ENCODE data around the gene HHEX. TPM values are rescaled to one million over a fixed set of nuclear protein-coding genes. Genes with fewer than 3 reads are reported as not detected.
A peak's percentile ranks its signal among the peaks of the same experiment; 100 is the strongest.

HHEX gene
- total RNA-seq, 1 donor from 2014 or later, result 1.6 TPM

GRCh38 chr10:92678206-92678605 is 11.5 kb upstream of the HHEX start:
- TF ChIP-seq CTCF (IDR thresholded peaks at IDR 0.05; ENCODE audit: insufficient read depth, low read length, poor library complexity, severe bottlenecking), result no peak
- Histone ChIP-seq H3K27me3 (ENCODE audit: control insufficient read depth, insufficient read depth, low read length) (no peaks in the 10 kb centered on the region), H3K4me3 (ENCODE audit: low read depth, low read length) (no peak overlapping the region), H3K36me3 (ENCODE audit: control insufficient read depth, insufficient read depth, low read length) (no peaks in the 10 kb centered on the region)
- no peak for DNase-seq (ENCODE audit: low read depth)

- H3K27me3 ChIP-seq (ENCODE audit: control insufficient read depth, insufficient read depth, low read length), result no peaks in the 10 kb centered on the region
- DNase-seq (ENCODE audit: low read depth), result no peak
- TF ChIP-seq CTCF (IDR thresholded peaks at IDR 0.05; ENCODE audit: insufficient read depth, low read length, poor library complexity, severe bottlenecking), result no peak
- no peak overlapping the region for H3K4me3 ChIP-seq (ENCODE audit: low read depth, low read length)
- no peaks in the 10 kb centered on the region for H3K36me3 ChIP-seq (ENCODE audit: control insufficient read depth, insufficient read depth, low read length)
Measured at GRCh38 chr10:92681306-92681834, 8.4 kb upstream of the HHEX start.

- peak overlapping the region; percentile 80 for H3K4me3 ChIP-seq (ENCODE audit: low read depth, low read length)
- peaks cover 13% of the 10 kb centered on the region for H3K27me3 ChIP-seq (ENCODE audit: control insufficient read depth, insufficient read depth, low read length)
- H3K36me3 ChIP-seq (ENCODE audit: control insufficient read depth, insufficient read depth, low read length), result no peaks in the 10 kb centered on the region
- TF ChIP-seq CTCF (IDR thresholded peaks at IDR 0.05; ENCODE audit: insufficient read depth, low read length, poor library complexity, severe bottlenecking), result no peak
- DNase-seq (ENCODE audit: low read depth), result no peak
Measured at GRCh38 chr10:92688573-92688926, 1.2 kb upstream of the HHEX start.

- H3K36me3 ChIP-seq (ENCODE audit: control insufficient read depth, insufficient read depth, low read length), result no peaks in the 10 kb centered on the region
- no peak for DNase-seq (ENCODE audit: low read depth)
- peaks cover 13% of the 10 kb centered on the region for H3K27me3 ChIP-seq (ENCODE audit: control insufficient read depth, insufficient read depth, low read length)
- peak overlapping the region; percentile 80 for H3K4me3 ChIP-seq (ENCODE audit: low read depth, low read length)
- TF ChIP-seq CTCF (IDR thresholded peaks at IDR 0.05; ENCODE audit: insufficient read depth, low read length, poor library complexity, severe bottlenecking), result peak; percentile 37
Measured at GRCh38 chr10:92688927-92689662, 660 bp upstream of the HHEX start.

GRCh38 chr10:92690211-92690914 is 608 bp downstream of the HHEX start:
- DNase-seq (ENCODE audit: low read depth), result no peak
- Histone ChIP-seq H3K27me3 (ENCODE audit: control insufficient read depth, insufficient read depth, low read length) (peaks cover 13% of the 10 kb centered on the region), H3K36me3 (ENCODE audit: control insufficient read depth, insufficient read depth, low read length) (no peaks in the 10 kb centered on the region), H3K4me3 (ENCODE audit: low read depth, low read length) (peak overlapping the region; percentile 80)
- no peak for TF ChIP-seq CTCF (IDR thresholded peaks at IDR 0.05; ENCODE audit: insufficient read depth, low read length, poor library complexity, severe bottlenecking)

Data from kidney epithelial cell (primary cell).